HL-60/S4 (cell line): Measurements from ENCODE around the gene SLC34A3.
"Not testable (repeated sequence)": the region's sequence is repeated elsewhere in the genome, so short reads cannot be mapped to it uniquely, and the experiment has no call there.

Experiments used
- in situ Hi-C: fragments of 300-500 bp; cut with MboI; formaldehyde crosslinking; loops from 2 replicates; pipeline ENCODE4 v1.14.3; 2022; ENCODE audit warnings: low sequenced_read_pairs

Gene SLC34A3

GRCh38 chr9:137239541-137240200 is 9.0 kb downstream of the SLC34A3 start:
- in situ Hi-C loops = not testable (repeated sequence)

GRCh38 chr9:137240318-137240840 is 9.7 kb downstream of the SLC34A3 start:
- in situ Hi-C loops = no loop called here

DNA sequence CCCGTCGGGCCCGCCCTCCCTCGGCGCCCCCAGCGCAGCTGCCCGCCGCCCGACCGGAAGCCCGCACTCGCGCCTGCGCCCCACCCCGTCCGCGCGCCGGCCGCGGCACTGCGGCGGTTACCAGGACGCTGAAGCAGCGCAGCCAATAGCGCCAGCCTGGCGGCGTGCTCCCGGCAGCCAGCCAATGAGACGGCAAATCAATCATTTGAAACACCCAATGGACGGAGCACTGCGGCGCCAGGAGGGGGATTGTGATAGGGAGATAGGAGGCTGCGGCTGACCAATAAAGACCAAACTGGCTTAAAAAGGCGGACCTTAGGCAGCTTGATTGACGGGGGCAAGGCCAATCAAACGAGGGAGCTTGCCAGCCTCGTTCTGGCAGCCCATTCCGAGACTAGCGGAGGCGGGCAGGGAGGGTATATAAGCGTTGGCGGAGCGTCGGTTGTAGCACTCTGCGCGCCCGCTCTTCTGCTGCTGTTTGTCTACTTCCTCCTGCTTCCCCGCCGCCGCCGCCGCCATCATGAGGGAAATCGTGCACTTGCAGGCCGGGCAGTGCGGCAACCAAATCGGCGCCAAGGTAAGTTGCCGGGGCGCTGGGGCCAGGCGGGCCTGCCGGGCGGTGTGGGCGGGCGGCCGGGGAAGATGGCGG is 10.3 kb downstream of the SLC34A3 start, which contains the start of gene TUBB4B:
Gene TUBB4B, plus strand, starts transcription at position 447 of the 649 bp plus-strand sequence. Its CDS starts 74 bp downstream, at position 521.
- in situ Hi-C loops = no loop called here

GRCh38 chr9:137241490-137242268 is 11.0 kb downstream of the SLC34A3 start:
- in situ Hi-C loops = no loop called here

DNA sequence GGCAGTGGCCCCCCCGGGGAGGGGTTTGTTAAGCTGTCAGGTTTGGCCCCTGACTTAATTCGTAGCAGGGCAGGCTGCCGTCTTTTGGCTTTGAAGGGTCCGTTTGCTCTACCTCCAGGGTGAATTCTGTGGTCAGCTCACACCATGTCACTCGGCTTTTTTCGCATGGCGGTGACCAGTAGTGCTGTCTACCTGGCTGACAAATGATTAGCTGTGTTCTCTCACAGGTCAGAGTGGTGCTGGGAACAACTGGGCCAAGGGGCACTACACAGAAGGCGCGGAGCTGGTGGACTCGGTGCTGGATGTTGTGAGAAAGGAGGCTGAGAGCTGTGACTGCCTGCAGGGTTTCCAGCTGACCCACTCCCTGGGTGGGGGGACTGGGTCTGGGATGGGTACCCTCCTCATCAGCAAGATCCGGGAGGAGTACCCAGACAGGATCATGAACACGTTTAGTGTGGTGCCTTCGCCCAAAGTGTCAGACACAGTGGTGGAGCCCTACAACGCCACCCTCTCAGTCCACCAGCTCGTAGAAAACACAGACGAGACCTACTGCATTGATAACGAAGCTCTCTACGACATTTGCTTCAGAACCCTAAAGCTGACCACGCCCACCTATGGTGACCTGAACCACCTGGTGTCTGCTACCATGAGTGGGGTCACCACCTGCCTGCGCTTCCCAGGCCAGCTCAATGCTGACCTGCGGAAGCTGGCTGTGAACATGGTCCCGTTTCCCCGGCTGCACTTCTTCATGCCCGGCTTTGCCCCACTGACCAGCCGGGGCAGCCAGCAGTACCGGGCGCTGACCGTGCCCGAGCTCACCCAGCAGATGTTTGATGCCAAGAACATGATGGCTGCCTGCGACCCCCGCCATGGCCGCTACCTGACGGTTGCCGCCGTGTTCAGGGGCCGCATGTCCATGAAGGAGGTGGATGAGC is 11.8 kb downstream of the SLC34A3 start:
- in situ Hi-C loops = no loop called here

DNA sequence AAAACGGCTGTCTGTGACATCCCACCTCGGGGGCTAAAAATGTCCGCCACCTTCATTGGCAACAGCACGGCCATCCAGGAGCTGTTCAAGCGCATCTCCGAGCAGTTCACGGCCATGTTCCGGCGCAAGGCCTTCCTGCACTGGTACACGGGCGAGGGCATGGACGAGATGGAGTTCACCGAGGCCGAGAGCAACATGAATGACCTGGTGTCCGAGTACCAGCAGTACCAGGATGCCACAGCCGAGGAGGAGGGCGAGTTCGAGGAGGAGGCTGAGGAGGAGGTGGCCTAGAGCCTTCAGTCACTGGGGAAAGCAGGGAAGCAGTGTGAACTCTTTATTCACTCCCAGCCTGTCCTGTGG is 12.5 kb downstream of the SLC34A3 start:
- in situ Hi-C loops = not testable (repeated sequence)

DNA sequence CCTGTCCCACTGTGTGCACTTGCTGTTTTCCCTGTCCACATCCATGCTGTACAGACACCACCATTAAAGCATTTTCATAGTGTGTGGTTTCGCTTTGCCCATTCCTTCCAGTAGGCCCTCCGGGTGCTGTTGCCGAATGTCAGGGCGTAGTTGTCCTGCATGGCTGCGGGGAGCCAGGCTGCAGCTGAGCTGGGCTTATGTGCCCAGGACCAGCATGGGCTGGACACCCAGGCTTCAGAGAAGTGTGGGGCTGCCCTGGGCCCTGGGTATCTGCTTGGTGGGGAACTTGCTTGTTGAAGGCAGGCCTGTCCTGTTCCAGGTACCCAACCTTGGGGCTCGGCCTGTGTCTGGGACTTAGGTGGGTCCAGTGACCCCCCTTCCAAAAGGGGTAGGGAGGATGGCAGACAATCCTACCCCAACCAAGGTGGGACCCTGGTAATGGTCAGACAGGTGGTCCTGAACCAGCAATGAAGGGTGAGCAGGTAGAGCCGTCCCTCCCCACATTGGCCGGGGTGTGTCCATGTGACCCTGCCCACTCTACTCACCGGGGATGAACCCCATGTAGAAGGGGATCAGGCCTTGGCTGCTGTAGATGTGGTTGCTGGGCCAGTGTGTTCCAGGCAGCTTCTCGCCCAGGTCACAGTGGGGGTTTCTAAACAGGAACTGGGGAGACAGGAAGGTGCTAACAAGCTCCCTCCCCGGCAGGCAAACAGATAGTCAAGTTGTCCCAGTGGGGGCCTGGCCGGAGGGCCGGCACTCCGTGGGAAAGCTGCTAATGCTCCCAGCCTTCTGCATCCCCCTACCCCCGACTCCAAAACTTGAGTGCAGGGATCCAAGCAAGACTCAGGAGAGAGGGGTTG is 13.2 kb downstream of the SLC34A3 start:
- in situ Hi-C loops = no loop called here

DNA sequence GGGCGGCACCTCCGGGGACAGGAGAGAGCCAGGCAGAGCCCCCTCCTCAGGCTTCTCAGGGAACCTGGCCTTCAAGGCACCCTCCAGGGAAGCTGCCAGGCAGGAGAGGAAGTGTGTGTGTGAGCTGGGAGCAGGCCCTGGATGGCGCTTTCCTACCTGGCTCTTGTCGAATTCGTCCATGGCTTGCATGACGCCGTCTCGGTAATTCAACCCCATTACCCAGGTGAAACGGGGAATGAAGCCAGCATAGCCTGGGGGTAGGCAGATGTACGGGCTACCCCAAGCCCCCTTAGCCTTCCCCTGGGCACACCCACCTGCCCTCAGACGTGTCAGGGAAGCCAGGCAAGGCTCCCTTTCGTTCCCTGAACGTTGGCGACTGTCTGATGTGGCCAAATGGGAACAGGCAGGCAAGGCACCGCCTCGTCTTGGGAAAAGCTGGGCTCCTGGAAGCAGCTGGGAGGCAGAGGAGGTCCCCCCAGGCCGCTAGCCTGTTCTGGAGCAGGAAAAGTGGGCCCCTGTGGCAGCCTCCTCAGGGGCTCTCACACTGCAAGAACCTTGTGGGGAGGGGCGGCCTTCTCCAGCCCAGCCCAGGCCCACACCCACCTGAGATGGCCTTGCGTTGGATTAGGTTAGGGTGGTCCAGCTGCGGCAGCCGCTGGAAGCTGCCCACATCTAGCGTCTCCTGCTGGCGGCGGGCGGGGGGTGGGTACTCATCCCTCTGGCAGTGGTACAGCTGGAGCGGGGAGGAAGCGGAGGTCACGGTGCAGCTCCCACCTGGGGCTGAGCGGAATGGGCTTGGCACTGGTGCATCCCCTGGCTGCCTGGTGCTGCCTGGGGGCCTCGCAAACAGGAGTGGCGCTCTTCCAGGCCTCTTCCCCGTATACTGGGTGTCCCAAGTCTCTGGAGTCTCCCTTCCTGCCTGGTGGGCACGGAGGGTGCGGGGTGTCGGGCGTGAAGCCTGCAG is 14.1 kb downstream of the SLC34A3 start:
- in situ Hi-C loops = no loop called here

DNA sequence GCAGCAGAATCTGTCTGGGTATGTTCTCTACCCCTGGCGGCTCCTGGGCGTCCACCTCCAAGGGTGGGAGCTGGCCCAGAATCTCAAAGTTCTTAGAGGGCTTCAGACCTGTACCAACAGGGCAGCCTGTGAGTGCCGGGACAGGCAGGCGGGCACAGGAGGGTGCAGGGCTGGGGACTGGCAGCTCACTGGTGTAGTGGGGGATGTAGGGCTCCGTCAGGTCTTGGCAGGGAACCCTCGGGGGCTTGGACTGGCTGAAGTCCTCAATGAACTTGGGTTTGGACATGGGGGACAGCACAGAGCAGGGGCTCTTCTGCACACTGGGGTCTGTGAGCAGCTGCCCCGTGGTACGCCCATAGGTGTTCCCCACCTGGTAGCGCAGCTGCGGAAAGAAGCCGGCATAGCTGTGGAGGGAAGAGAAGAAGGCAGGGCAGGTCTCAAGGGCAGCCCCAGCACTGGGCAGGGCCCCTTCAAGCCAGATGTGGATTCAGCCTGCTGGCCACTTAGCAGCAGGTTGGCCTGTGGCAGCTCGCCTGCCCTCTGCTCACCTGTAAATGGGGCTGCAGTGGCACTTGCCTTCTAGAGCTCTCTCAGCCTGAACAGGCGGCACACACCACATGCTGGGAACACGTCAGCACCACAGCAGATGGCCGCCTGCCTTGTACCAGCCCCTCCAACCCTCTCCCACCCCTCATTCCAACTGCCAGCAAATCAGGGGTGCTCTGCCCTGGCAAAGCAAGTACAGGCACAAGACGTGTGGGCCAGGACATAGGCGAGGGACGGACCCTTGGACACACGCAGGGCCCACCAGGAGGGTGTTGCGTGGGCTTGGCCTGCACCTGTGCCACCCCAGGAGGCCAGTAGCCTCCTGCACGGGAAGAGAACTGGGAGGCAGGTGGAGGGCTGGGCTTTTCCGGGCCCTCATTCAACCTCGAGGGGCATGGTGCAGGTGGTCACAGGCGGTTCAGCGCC is 15.0 kb downstream of the SLC34A3 start:
- in situ Hi-C loops = no loop called here

- in situ Hi-C loops = no loop called here
These were observed 16.6 kb downstream of the SLC34A3 start for GRCh38 chr9:137247135-137247915.

GRCh38 chr9:137247916-137248175 is 17.1 kb downstream of the SLC34A3 start:
- in situ Hi-C loops = no loop called here

- in situ Hi-C loops = no loop called here
These were observed 19.9 kb downstream of the SLC34A3 start for GRCh38 chr9:137250329-137251193.

DNA sequence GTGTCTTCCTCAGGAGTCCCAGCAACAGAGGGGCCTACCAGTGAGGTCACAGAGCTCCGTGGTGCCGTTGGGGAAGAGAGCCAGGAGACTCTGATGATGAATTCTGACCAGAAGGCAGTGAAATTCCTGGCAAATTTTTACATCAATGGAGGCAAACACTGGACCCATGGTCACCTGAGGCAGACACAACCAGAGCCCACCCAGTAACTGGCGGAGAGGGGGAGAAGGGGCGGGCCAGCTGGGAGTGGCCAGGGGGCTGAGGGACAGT is 20.4 kb downstream of the SLC34A3 start, which contains the start of gene STPG3:
Gene STPG3, plus strand, starts transcription at position 93 of the 268 bp plus-strand sequence. Its CDS starts 1 bp downstream, at position 94.
- in situ Hi-C loops = no loop called here

DNA sequence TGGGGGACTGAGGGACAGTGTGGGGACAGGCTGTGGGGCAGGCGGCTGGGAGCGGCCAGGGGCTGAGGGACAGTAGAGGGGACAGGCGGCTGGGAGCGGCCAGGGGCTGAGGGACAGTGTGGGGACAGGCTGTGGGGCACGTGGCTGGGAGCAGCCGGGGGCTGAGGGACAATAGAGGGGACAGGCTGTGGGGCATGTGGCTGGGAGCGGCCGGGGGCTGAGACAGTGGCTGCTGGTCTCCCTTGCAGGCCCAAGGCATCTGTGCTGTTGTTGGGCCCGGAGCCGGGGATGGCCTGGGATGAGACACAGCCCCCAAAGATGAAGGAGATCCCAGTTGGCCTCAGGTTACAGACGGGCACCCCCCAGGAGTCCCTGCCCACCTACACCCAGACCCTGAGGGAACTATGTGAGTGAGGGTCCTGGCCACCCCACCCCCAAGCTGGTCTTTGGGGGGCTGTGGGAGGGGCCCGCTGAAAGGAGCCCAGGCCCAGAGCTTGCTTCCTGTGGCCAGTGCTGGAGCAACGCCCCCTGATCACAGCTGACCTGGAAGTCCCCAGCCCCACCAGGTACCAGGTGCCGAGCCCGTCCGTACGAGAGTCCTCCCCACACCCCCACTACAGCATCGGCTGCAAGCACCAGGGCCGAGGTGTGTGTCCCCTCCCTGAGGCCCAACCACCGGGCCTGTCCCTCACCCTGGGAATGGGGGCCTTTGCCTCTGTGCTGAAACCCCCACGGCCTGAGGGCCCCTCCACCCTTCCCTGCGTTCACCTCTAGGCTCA is 21.0 kb downstream of the SLC34A3 start:
- in situ Hi-C loops = no loop called here
